AG04449 (cell line): ENCODE results near the gene ADCK2.
A peak's percentile ranks its signal among the peaks of the same experiment; 100 is the strongest.

Experiments
- CTCF ChIA-PET: fragments of 350-600 bp; formaldehyde crosslinking; extraction: SDS; loops from one replicate; lab custom pipeline; 2021; ENCODE audit warnings: antibody characterized with exemption; lab: Yijun Ruan, JAX
- POLR2A ChIA-PET: fragments of 400-600, 350-600 bp; formaldehyde crosslinking; extraction: SDS; loops from one replicate; lab custom pipeline; 2020; ENCODE audit warnings: antibody characterized with exemption, inconsistent platforms; lab: Yijun Ruan, JAX
- DNase-seq: peaks from one replicate; pipeline ENCODE4 v3.0.0-alpha.2; 2010; ENCODE audit warnings: low read depth, low spot score
- H3K4me3 ChIP-seq: 2 replicates; pipeline ENCODE4 v1.5.1; 2011; ENCODE audit warnings: low read depth, mild to moderate bottlenecking, control low read depth, low read length
- TF ChIP-seq, protein P1 (sequence below): IDR thresholded peaks from one replicate; pipeline ENCODE4 v1.5.1; 2011; ENCODE audit warnings: mild to moderate bottlenecking, moderate library complexity, low read length, control low read depth, inconsistent platforms; ENCODE audit not compliant: insufficient read depth; ENCODE audit errors: missing control alignments

ADCK2 gene

DNA sequence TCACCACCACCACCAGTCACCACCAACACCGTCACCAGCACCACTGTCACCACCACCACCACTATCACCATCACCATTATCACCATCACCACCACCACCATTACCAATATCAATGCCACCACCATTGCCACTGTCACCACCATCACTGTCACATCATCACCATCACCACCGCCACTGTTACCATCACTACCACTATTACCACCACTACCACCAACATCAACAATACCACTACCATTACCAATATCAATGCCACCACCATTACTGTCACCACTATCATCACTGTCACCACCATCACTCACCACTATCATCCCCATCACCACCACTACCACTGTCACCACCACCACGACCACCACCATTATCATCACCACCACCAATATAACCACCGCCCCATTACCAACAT is 18.1 kb upstream of the ADCK2 start:
- DNase-seq, result no peak
- ChIA-PET CTCF (interaction anchor here (1.3 to 9.6 kb wide), 10 partner anchors 98 to 358 kb away, joined by 3 to 309 read pairs (median 15); no protein-coding TSS in a partner anchor), POLR2A (no interaction called here)
- TF ChIP-seq, protein P1, sequence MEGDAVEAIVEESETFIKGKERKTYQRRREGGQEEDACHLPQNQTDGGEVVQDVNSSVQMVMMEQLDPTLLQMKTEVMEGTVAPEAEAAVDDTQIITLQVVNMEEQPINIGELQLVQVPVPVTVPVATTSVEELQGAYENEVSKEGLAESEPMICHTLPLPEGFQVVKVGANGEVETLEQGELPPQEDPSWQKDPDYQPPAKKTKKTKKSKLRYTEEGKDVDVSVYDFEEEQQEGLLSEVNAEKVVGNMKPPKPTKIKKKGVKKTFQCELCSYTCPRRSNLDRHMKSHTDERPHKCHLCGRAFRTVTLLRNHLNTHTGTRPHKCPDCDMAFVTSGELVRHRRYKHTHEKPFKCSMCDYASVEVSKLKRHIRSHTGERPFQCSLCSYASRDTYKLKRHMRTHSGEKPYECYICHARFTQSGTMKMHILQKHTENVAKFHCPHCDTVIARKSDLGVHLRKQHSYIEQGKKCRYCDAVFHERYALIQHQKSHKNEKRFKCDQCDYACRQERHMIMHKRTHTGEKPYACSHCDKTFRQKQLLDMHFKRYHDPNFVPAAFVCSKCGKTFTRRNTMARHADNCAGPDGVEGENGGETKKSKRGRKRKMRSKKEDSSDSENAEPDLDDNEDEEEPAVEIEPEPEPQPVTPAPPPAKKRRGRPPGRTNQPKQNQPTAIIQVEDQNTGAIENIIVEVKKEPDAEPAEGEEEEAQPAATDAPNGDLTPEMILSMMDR, result no peak
- no peak overlapping the region for H3K4me3 ChIP-seq

DNA sequence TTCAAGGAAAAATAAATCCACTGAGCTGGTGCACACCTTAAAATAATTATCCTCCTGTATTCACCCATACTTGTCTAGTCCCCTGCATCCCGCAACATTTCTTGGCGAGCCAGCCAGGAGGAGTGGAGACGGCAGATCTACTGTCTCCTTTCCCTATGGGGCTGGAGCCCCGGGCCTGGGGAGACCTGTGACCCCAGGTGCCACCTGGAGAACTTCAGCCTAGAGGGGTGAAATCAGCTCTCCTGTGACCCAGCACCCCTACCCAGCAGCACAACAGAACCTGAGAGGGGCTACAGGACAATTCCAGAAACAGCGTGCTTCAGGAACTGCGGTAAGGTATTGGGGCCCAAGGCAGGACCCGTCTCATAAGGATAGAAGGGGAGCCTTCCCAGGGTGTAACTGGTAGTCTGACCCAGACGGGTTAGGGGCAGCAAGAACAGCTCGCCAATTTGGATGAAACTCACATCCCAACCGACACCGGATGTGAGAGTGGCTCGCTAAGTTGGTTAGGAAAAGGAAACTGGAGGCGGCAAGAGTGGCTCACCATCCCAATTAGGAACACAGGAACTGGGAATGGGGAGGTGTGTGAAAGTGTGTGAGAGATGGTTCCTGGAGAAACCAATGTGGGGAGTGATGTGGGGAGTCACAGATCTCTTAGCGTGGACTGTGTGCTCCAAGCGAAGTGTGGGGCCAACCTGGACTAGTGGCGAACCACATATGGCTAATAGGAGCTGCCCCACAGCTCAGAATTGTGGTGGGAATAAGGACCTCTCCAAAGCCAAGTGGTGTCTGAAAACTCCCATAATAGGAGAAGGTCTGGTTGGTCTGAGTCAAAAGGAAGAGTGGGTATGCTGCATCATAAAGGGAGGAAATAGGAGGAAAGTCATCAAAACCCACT is 17.0 kb upstream of the ADCK2 start:
- ChIA-PET CTCF (interaction anchor here (0.6 to 3.0 kb wide), 11 partner anchors 17 to 878 kb away, joined by 3 to 76 read pairs (median 4); no protein-coding TSS in a partner anchor), POLR2A (no interaction called here)
- TF ChIP-seq, protein P1, result no peak
- H3K4me3 ChIP-seq, result no peak overlapping the region
- DNase-seq, result no peak

DNA sequence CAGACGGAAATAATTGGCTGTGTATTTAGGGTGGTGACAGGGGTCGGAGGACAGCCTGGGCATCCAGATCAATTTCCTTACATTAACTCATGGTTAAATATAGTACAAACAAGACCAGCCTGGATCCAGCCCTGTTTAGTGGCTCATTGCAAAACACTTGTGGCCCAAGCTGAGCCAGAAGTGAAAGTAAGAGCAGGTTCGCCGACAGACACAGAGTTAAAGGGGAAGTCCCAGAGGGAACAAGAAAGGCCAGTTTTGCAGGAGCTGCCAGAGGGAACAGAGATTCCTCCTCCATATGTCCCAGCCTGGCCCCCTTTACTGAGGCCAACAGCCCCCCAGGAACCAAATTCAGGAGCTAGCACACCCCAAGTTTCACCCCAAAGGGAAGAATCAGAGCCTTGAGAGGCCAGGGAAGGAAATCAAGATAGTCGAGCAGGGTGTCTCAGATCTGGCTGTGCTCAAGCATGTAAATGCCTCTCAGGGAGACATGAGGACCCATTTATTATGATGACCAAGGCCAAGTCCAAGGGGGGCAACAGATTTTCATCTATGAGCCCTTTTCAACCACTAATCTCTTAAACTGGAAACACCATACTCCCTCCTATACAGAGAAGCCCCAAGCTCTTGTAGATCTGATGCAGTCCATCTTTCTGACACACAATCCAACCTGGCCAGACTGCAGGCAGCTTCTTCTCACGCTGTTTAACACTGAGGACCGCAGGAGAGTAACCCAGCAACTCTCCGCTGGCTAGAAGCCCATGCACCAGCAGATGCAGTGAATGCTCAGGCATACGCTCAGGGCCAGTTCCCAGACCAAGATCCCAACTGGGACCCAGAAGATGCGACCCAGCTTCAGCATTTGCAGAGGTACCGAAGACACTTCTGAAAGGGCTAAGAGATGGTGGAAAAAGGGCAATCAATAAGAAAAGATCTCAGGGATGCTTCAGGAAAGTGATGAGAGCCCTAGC is 15.9 kb upstream of the ADCK2 start:
- ChIA-PET CTCF (interaction anchor here (0.6 to 3.0 kb wide), 12 partner anchors 9 to 876 kb away, joined by 3 to 76 read pairs (median 4); no protein-coding TSS in a partner anchor), POLR2A (no interaction called here)
- DNase-seq, result no peak
- TF ChIP-seq, protein P1, result no peak
- H3K4me3 ChIP-seq, result peak overlapping the region; percentile 24

DNA sequence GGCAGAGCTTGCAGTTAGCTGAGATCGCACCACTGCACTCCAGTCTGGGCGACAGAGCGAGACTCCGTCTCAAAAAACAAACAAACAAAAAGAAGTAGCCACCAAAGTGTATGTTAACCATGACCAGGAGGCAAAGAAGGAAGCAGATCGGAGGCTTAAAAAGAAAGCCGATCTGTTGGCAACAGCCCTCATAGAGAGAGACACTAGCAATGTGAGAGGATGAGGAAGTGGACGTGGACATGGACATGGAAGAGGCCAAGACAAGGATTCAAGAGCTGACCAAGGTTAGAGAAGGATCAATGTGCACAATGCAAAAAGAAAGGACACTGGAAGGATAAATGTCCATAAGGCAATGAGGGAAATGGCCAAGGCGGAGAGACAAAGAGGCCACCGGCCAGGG is 14.9 kb upstream of the ADCK2 start:
- H3K4me3 ChIP-seq, result no peak overlapping the region
- TF ChIP-seq, protein P1, result no peak
- ChIA-PET POLR2A (no interaction called here), CTCF (interaction anchor here (1.6 to 3.0 kb wide), 3 partner anchors 12 to 138 kb away, joined by 3 to 15 read pairs (median 5); no protein-coding TSS in a partner anchor)
- no peak for DNase-seq

DNA sequence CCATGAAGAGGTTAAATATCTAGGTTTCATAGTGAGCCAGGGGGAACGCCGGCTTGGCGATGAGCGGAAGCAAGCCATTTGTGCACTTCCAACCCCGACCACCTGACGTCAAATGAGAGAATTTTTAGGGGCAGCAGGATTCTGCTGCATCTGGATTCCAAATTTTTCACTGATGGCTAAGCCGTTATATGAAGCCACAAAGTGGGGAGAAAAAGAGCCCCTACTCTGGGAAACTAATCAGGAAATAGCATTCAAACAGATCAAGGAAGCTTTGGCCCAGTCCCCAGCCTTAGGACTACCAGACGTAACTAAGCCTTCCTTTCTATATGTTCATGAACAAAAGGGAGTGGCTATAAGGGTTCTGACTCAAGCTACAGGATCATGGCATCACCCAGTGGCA is 12.9 kb upstream of the ADCK2 start:
- DNase-seq, result peak; percentile 44
- CTCF ChIA-PET, result interaction anchor here (0.7 to 3.5 kb wide), 12 partner anchors 9 to 991 kb away, joined by 3 to 28 read pairs (median 7); partner anchors contain the start of gene MRPS33
- no peak overlapping the region for H3K4me3 ChIP-seq
- TF ChIP-seq, protein P1, result no peak
- POLR2A ChIA-PET, result interaction anchor here (0.7 to 1.0 kb wide), 3 partner anchors 21 to 355 kb away, joined by 3 to 4 read pairs (median 3); partner anchors contain the start of gene MRPS33
